HG03439 (cell line): ENCODE results near the gene DIPK1B.

ENCODE experiments used
- ATAC-seq: cut with Tn5 transposase; IDR thresholded peaks from one replicate; pipeline ENCODE4 v1.9.1; 2021; ENCODE audit warnings: mild to moderate bottlenecking, moderate library complexity; ENCODE audit not compliant: unreplicated experiment

DIPK1B gene

DNA sequence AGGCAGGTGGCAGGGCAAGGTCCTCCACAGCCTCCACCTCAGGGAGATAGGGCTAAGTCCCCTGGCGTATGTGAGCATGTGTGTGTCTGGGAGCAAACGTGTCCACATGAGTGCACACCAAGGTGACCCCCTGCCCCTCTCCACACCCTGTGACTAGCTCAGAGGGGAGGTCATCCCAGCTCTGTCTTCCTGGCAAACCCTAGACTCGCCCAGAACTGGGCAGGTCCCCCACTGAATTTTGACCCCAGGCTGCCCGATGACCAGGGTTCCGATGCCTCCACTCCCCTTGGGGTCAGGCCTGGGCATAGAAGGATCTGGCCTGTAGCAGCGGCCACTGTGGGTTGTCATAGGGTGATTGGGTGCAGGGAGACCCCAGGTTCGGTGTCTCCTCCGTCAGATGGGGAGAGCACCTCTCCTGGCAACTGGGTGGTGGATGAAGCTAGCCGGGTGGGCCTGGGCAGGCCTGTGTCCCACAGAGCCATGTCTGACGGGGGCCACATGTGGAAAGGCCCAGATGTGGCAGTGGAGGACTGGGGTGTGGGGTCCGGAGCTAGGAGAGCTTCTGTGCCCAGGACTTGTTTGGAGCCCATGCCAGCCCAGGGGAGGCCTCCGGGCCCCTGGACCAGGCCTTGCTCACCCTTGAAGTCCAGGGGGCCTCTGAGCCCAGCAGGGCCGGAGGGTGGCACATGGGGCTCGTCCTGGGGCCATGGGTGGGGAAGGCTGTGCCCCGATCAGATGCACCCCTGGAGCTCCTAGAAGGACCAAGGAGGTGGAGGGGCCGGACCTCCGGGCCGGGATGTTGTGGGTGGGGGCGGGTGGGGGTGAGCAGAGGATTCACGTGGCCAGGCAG lies 6.2 kb downstream of the DIPK1B start:
- ATAC-seq, result no peak

DNA sequence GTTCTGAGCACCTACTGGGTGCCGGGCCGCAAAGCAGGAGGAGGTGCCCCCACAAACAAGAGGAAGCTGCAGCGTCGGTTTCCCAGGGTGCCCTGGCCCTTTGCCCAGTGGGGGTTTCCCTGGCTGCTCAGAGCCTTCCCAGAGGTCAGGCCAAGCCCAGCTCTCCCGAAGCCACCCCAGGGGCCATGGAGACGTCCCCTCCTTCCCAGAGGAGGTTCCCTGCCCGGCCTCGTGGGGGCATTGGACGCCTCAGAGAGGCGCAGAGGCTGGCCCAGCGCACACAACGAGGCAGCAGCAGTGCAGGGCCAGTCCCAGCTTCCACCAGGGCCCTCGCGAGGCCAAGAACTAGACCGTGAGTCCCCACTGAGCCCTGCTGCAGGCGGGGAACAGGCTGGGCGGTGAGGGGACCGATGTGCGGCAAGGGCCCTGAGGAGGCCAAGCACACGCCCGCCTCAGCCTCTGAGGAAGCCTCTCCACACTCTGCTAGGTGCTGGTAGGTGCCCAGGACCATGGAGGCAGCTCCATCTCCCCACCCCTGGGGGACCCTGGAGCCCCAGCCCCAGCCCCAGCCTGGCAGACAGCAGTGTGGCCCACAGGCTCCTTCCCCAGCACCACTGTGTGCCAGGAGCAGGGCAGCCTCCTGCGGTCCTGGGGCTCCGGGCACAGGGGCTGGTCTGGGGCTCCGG lies 7.0 kb downstream of the DIPK1B start:
- ATAC-seq, result no peak

- ATAC-seq, result no peak
Observed at GRCh38 chr9:136720251-136720897, 8.0 kb downstream of the DIPK1B start.

DNA sequence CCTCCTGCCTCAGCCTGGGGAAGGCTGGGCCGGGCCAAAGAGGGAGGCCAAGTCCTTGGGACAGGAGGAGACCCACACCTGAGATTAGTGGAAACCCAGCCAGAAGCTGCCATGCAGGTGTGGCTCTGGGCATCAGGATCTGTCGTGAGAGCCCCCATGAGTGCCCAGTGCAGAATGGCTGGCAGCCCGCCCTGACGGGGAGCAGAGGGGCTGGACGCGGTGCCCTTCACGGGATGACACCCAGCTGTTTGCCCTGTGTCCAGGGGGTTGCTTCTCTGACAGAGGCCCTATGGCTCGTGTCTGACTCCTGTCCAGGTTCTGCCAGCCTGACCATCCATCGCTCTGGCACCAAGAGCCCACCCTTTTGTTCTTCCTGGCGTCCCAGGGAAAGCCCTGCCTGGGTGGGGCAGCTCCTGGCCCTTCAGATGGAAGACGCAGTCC lies 8.5 kb downstream of the DIPK1B start:
- no peak for ATAC-seq

- no peak for ATAC-seq
Observed at GRCh38 chr9:136721339-136722092, 9.1 kb downstream of the DIPK1B start.

- ATAC-seq, result no peak
Observed at GRCh38 chr9:136722093-136722968, 10.0 kb downstream of the DIPK1B start.

- ATAC-seq, result no peak
Observed at GRCh38 chr9:136722969-136723356, 10.6 kb downstream of the DIPK1B start.

DNA sequence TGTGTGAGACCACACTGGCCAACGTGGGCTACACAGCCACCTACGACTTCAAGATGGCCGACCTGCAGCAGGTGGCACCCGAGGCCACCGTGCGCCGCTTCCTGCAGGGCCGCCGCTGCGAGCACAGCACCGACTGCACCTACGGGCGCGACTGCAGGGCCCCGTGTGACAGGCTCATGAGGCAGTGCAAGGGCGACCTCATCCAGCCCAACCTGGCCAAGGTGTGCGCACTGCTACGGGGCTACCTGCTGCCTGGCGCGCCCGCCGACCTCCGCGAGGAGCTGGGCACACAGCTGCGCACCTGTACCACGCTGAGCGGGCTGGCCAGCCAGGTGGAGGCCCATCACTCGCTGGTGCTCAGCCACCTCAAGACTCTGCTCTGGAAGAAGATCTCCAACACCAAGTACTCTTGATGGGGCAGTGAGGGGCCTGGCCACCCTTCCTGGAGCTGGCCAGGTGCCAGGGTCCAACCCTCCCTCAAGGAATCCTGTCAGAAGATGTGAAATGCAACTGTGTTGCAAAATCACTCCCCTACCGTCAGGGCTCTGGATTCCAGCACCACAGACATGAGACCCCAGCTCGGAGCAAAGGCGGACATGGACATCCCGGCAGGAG lies 11.1 kb downstream of the DIPK1B start:
- no peak for ATAC-seq

DNA sequence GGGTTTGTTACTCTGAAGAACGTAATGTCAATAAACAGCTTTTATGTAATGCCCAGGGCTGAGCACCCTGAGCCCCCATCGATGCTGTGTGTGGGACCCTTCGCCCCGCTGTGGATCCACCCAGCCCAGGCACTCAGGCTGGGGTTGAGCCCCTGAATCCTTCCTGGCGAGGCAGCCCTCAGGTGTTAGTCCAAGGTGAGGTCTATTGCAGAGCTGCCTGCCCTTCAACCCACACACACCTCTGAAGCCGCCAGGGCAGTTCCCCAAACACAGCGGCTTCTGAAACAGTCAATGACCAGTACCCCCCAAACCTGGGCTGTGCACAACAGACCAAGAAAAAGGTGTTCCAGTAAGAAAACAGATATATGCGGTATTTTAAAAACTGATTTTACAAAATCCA lies 11.6 kb downstream of the DIPK1B start:
- no peak for ATAC-seq

- ATAC-seq, result no peak
Observed at GRCh38 chr9:136724772-136725171, 12.4 kb downstream of the DIPK1B start.

DNA sequence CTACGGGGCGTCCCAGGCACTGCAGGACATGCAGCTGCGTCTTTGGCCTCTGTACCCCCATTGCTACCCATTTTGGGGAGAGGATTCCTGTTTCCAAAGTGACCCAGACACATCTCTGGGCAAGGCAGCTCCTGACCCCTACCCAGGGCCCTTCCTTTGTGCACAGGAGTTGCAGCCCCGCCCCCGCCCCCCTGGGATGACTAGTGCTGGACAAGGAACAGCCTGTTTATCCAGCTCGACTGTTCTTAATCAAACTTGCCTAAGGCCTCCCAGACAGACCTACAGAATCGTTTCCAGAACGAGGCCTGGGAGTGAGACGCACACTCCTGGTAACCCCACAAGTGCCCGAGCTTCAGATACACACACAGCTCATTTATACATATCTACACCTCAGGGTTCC lies 13.2 kb downstream of the DIPK1B start:
- ATAC-seq, result no peak

DNA sequence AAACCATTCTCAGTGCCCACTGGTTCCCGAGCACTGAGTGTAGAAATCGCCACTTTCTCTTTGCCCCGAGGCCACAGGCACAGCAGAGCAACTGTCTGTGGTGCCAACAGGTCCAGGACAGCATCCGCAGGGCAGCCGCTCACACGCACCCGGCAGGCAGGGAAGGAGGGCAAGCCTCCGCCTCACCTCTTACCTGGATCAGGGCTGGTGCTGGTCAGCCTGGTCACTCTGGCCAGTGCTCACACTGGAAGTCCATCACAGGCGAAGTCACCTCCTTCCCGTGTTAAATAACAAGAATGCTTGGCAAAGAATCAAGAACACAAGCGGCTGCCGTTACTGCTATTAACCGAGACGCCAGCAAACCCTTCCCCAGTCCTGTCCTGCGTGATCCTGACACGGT lies 13.7 kb downstream of the DIPK1B start:
- no peak for ATAC-seq

- no peak for ATAC-seq
Observed at GRCh38 chr9:136726631-136727191, 14.3 kb downstream of the DIPK1B start.

GRCh38 chr9:136728080-136728547 lies 15.7 kb downstream of the DIPK1B start:
- peak; percentile 64 for ATAC-seq

GRCh38 chr9:136728548-136729123 lies 16.3 kb downstream of the DIPK1B start:
- ATAC-seq, result peak; percentile 11

DNA sequence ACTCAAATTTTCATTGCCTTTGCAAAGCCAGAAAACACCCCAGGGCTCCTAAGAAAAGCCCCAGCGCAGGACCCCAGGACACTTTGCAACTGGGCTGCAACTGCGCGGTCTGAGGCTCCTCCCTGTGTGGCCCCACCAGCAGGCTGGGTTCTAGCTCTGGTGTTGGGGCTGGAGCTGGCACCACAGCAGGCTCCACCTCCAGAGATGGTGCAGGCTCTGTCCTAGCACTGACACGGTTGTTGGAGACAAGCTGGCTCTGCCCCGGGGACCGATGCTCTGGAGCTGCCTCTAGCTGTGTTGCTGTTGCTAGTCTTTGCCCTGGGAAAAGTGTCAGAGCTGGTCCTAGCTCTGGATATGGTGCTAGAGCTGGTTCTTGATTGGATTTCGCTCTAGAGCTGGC lies 16.8 kb downstream of the DIPK1B start:
- ATAC-seq, result no peak

GRCh38 chr9:136729926-136730325 lies 17.6 kb downstream of the DIPK1B start:
- no peak for ATAC-seq

- ATAC-seq, result no peak
Observed at GRCh38 chr9:136732444-136733178, 20.2 kb downstream of the DIPK1B start.
